ENCODE measurements around the gene GSE1.

- no peak for TF ChIP-seq POLR2AphosphoS5 (IDR thresholded peaks at IDR 0.05)
- TF ChIP-seq, protein P1, sequence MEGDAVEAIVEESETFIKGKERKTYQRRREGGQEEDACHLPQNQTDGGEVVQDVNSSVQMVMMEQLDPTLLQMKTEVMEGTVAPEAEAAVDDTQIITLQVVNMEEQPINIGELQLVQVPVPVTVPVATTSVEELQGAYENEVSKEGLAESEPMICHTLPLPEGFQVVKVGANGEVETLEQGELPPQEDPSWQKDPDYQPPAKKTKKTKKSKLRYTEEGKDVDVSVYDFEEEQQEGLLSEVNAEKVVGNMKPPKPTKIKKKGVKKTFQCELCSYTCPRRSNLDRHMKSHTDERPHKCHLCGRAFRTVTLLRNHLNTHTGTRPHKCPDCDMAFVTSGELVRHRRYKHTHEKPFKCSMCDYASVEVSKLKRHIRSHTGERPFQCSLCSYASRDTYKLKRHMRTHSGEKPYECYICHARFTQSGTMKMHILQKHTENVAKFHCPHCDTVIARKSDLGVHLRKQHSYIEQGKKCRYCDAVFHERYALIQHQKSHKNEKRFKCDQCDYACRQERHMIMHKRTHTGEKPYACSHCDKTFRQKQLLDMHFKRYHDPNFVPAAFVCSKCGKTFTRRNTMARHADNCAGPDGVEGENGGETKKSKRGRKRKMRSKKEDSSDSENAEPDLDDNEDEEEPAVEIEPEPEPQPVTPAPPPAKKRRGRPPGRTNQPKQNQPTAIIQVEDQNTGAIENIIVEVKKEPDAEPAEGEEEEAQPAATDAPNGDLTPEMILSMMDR (IDR thresholded peaks at IDR 0.05): no peak
- no peak for TF ChIP-seq POLR2A (IDR thresholded peaks at IDR 0.05)
- no peak for TF ChIP-seq EP300 (IDR thresholded peaks at IDR 0.05)
Observed at GRCh38 chr16:85607321-85607765, 5.8 kb upstream of the GSE1 start.
